Measurements from ENCODE around the gene CNPY4. TPM values are rescaled to one million over a fixed set of nuclear protein-coding genes. Genes with fewer than 3 reads are reported as not detected.

The CNPY4 gene
- polyA plus RNA-seq, 1 donor (not counting 4 experiments of a cell fraction or from before 2014, with no cell fraction given), result 9.9 TPM

GRCh38 chr7:100077205-100077604, 42.2 kb upstream of the CNPY4 start:
- TF ChIP-seq, protein P1, sequence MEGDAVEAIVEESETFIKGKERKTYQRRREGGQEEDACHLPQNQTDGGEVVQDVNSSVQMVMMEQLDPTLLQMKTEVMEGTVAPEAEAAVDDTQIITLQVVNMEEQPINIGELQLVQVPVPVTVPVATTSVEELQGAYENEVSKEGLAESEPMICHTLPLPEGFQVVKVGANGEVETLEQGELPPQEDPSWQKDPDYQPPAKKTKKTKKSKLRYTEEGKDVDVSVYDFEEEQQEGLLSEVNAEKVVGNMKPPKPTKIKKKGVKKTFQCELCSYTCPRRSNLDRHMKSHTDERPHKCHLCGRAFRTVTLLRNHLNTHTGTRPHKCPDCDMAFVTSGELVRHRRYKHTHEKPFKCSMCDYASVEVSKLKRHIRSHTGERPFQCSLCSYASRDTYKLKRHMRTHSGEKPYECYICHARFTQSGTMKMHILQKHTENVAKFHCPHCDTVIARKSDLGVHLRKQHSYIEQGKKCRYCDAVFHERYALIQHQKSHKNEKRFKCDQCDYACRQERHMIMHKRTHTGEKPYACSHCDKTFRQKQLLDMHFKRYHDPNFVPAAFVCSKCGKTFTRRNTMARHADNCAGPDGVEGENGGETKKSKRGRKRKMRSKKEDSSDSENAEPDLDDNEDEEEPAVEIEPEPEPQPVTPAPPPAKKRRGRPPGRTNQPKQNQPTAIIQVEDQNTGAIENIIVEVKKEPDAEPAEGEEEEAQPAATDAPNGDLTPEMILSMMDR (optimal IDR thresholded peaks at IDR 0.05 in 1 of 3, IDR thresholded peaks at IDR 0.05 in 1 of 3, conservative IDR thresholded peaks at IDR 0.05 in 1 of 3; ENCODE audit: extremely low read depth in 1 of 3, insufficient read depth in 2 of 3, low read length in 3 of 3), result no peak
- TF ChIP-seq EZH2 (IDR thresholded peaks at IDR 0.05; ENCODE audit: low read length), result no peak
- Histone ChIP-seq H3K27me3 (ENCODE audit: control insufficient read depth, extremely low read depth, insufficient read depth, low read length) (no peaks in the 10 kb centered on the region), H3K9me1 (ENCODE audit: control insufficient read depth, extremely low read depth, insufficient read depth, low read length) (no peaks in the 10 kb centered on the region), H3K9ac (ENCODE audit: control insufficient read depth, extremely low read depth, insufficient read depth, low read length) (no peak overlapping the region), H3K4me2 (ENCODE audit: control insufficient read depth, extremely low read depth, insufficient read depth, low read depth, low read length) (no peak overlapping the region), H3K79me2 (ENCODE audit: control insufficient read depth, insufficient read depth, low read length) (peaks cover 58% of the 10 kb centered on the region), H3K36me3 (ENCODE audit: control insufficient read depth in 2 of 2, extremely low read depth in 1 of 2, insufficient read depth in 2 of 2, low read length in 2 of 2) (peaks cover 45 to 55% of the 10 kb centered on the region in 2 experiments), H3K4me1 (ENCODE audit: control insufficient read depth, extremely low read depth, insufficient read depth, low read length) (peaks cover 11% of the 10 kb centered on the region), H4K20me1 (ENCODE audit: control insufficient read depth, extremely low read depth, insufficient read depth, low read length) (no peaks in the 10 kb centered on the region), H3K9me3 (ENCODE audit: control insufficient read depth, low read depth, low read length) (peaks cover 6% of the 10 kb centered on the region), H3K27ac (ENCODE audit: control insufficient read depth, insufficient read depth, low read length) (no peak overlapping the region), H2AFZ (ENCODE audit: control insufficient read depth, low read length) (no peak overlapping the region), H3K4me3 (ENCODE audit: control insufficient read depth in 2 of 3, extremely low read depth in 1 of 3, insufficient read depth in 2 of 3, low read depth in 1 of 3, low read length in 3 of 3) (no peak overlapping the region)
- dilution Hi-C loops (cut with MboI; ENCODE audit: extremely low pct_ligation_motif_present, low sequenced_read_pairs), result no loop called here
- DNase-seq (ENCODE audit: low read depth, low spot score), result no peak
- no peak for FAIRE-seq

GRCh38 chr7:100079024-100079560, 40.3 kb upstream of the CNPY4 start:
- no peaks in the 10 kb centered on the region for H3K9me3 ChIP-seq (ENCODE audit: control insufficient read depth, low read depth, low read length)
- no peak for TF ChIP-seq EZH2 (IDR thresholded peaks at IDR 0.05; ENCODE audit: low read length)
- TF ChIP-seq, protein P1 (optimal IDR thresholded peaks at IDR 0.05 in 1 of 3, IDR thresholded peaks at IDR 0.05 in 1 of 3, conservative IDR thresholded peaks at IDR 0.05 in 1 of 3; ENCODE audit: extremely low read depth in 1 of 3, insufficient read depth in 2 of 3, low read length in 3 of 3), result no peak
- dilution Hi-C loops (cut with MboI; ENCODE audit: extremely low pct_ligation_motif_present, low sequenced_read_pairs), result no loop called here
- no peaks in the 10 kb centered on the region for H3K9me1 ChIP-seq (ENCODE audit: control insufficient read depth, extremely low read depth, insufficient read depth, low read length)
- no peak overlapping the region for H3K4me2 ChIP-seq (ENCODE audit: control insufficient read depth, extremely low read depth, insufficient read depth, low read depth, low read length)
- H3K4me1 ChIP-seq (ENCODE audit: control insufficient read depth, extremely low read depth, insufficient read depth, low read length), result peaks cover 15% of the 10 kb centered on the region
- H3K27ac ChIP-seq (ENCODE audit: control insufficient read depth, insufficient read depth, low read length), result no peak overlapping the region
- DNase-seq (ENCODE audit: low read depth, low spot score) (no peak), FAIRE-seq (no peak)
- no peaks in the 10 kb centered on the region for H4K20me1 ChIP-seq (ENCODE audit: control insufficient read depth, extremely low read depth, insufficient read depth, low read length)
- no peak overlapping the region for H2AFZ ChIP-seq (ENCODE audit: control insufficient read depth, low read length)
- peaks cover 29 to 37% of the 10 kb centered on the region in 2 experiments for H3K36me3 ChIP-seq (ENCODE audit: control insufficient read depth in 2 of 2, extremely low read depth in 1 of 2, insufficient read depth in 2 of 2, low read length in 2 of 2)
- no peaks in the 10 kb centered on the region for H3K27me3 ChIP-seq (ENCODE audit: control insufficient read depth, extremely low read depth, insufficient read depth, low read length)
- no peak overlapping the region for H3K9ac ChIP-seq (ENCODE audit: control insufficient read depth, extremely low read depth, insufficient read depth, low read length)
- H3K4me3 ChIP-seq (ENCODE audit: control insufficient read depth in 2 of 3, extremely low read depth in 1 of 3, insufficient read depth in 2 of 3, low read depth in 1 of 3, low read length in 3 of 3), result no peak overlapping the region
- peaks cover 58% of the 10 kb centered on the region for H3K79me2 ChIP-seq (ENCODE audit: control insufficient read depth, insufficient read depth, low read length)
